ENCODE data around the gene CIBAR2.

DNA sequence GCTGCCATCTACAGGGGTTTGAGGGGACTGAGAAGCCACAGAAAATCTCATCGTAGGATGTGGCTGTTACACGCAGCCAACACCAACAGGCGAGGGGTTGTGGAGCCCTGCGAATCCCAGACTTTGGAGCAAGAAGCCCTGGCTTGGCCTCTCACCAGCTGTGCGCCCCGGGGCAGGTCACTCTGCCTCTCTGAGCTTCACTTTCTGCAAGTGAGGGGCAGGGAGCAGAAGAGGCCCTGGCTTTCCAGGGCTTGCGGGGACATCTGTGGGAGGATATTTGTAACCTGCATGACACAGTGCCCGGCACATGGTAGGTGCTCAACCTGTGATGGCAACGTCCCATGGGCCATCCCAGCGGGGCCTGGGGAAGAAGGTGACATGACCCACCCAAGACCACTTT is 32.9 kb upstream of the CIBAR2 start:
- TF ChIP-seq POLR2A (IDR thresholded peaks at IDR 0.05): no peak
- TF ChIP-seq, protein P1, sequence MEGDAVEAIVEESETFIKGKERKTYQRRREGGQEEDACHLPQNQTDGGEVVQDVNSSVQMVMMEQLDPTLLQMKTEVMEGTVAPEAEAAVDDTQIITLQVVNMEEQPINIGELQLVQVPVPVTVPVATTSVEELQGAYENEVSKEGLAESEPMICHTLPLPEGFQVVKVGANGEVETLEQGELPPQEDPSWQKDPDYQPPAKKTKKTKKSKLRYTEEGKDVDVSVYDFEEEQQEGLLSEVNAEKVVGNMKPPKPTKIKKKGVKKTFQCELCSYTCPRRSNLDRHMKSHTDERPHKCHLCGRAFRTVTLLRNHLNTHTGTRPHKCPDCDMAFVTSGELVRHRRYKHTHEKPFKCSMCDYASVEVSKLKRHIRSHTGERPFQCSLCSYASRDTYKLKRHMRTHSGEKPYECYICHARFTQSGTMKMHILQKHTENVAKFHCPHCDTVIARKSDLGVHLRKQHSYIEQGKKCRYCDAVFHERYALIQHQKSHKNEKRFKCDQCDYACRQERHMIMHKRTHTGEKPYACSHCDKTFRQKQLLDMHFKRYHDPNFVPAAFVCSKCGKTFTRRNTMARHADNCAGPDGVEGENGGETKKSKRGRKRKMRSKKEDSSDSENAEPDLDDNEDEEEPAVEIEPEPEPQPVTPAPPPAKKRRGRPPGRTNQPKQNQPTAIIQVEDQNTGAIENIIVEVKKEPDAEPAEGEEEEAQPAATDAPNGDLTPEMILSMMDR (IDR thresholded peaks at IDR 0.05): no peak

Data from ovary (tissue), 3 donors.